HCT116 (cell line): ENCODE measurements around the gene ALCAM. TPM values are rescaled to one million over a fixed set of nuclear protein-coding genes. Genes with fewer than 3 reads are reported as not detected.

Source experiments
- ATAC-seq: fragments of 200-7000 bp; cut with Tn5 transposase; 2 replicates; pipeline ENCODE4 v1.9.1; 2020; ENCODE audit warnings: mild to moderate bottlenecking, moderate library complexity
- BruUV-seq: library from RNA; stranded (reverse); fragments of 400-500 nt; replicated peaks from 2 replicates; lab custom pipeline; 2021; lab: Mats Ljungman, UMichigan
- CTCF ChIA-PET: fragments of 300-600 bp; sonication (Branson Sonifier 250); formaldehyde crosslinking; loops from one replicate; lab custom pipeline; 2021; ENCODE audit warnings: antibody characterized with exemption; lab: Charles Lee
- POLR2A ChIA-PET: fragments of 300-600, 350-600 bp; sonication (Branson Sonifier 250); formaldehyde crosslinking; loops from one replicate; lab custom pipeline; 2021; ENCODE audit warnings: antibody characterized with exemption; lab: Charles Lee
- RAD21 ChIA-PET, 2 experiments: fragments of 300-600 bp; sonication (Branson Sonifier 250); formaldehyde crosslinking; loops; one replicate each; lab custom pipeline; 2023; ENCODE audit warnings: low total read pairs in 2 of 2; ENCODE audit not compliant: uncharacterized antibody in 2 of 2, unreplicated experiment in 2 of 2, low non-redundant PET in 1 of 2; lab: Charles Lee
- DNase-seq: peaks from one replicate; pipeline ENCODE4 v3.0.0-alpha.2; 2010; ENCODE audit warnings: low read depth, low spot score
- H2AFZ ChIP-seq: fragments of 200-600 bp; shearing (Covaris generic), sonication (generic); 2 replicates; pipeline ENCODE4 v1.6.1; 2017; ENCODE audit warnings: low read depth, mixed run types, mixed read lengths, antibody characterized with exemption, low read length; ENCODE audit not compliant: poor library complexity, severe bottlenecking
- H3K27ac ChIP-seq: 2 replicates; pipeline ENCODE4 v1.5.1; 2012; ENCODE audit warnings: low read depth, low read length
- H3K27me3 ChIP-seq: fragments of 200-600 bp; sonication (generic); 2 replicates; pipeline ENCODE4 v1.6.1; 2016; ENCODE audit warnings: mixed run types, low read length, mixed read lengths; ENCODE audit not compliant: insufficient read depth
- H3K36me3 ChIP-seq, 2 experiments: fragments of 200-500 bp in 1 of 2; fragments of 200-600 bp in 1 of 2; sonication (Bioruptor generic) in 1 of 2; sonication (generic) in 1 of 2; 2 replicates each; pipeline versions ENCODE4 v1.5.1 to v1.6.1; 2014 to 2016; ENCODE audit warnings: low read length in 2 of 2, inconsistent platforms in 1 of 2, mixed read lengths in 1 of 2, mixed run types in 1 of 2; ENCODE audit not compliant: insufficient read depth in 2 of 2, control insufficient read depth in 1 of 2
- H3K4me1 ChIP-seq, 2 experiments: fragments of 200-600 bp in 1 of 2; sonication (generic) in 1 of 2; 2 replicates each; pipeline versions ENCODE4 v1.5.1 to v1.6.1; 2012 to 2017; ENCODE audit warnings: low read length in 2 of 2, inconsistent platforms in 1 of 2, mild to moderate bottlenecking in 1 of 2, mixed read lengths in 1 of 2, mixed run types in 1 of 2, moderate library complexity in 1 of 2; ENCODE audit not compliant: insufficient read depth in 2 of 2, control insufficient read depth in 1 of 2
- H3K4me2 ChIP-seq: fragments of 200-600 bp; sonication (generic); 2 replicates; pipeline ENCODE4 v1.6.1; 2017; ENCODE audit warnings: mixed run types, low read length, mixed read lengths
- H3K4me3 ChIP-seq, 2 experiments: fragments of 200-600 bp in 1 of 2; sonication (generic) in 1 of 2; replicated peaks in 1 of 2; 2 replicates each; pipeline ENCODE4 v1.5.1; 2011 to 2016; ENCODE audit warnings: low read length in 2 of 2, control low read depth in 1 of 2, low read depth in 1 of 2, mild to moderate bottlenecking in 1 of 2, mixed read lengths in 1 of 2, mixed run types in 1 of 2
- H3K79me2 ChIP-seq: fragments of 200-600 bp; sonication (generic); 2 replicates; pipeline ENCODE4 v1.6.1; 2017; ENCODE audit warnings: mild to moderate bottlenecking, mixed run types, low read length, moderate library complexity, mixed read lengths; ENCODE audit not compliant: insufficient read depth
- H3K9ac ChIP-seq: fragments of 200-600 bp; sonication (generic); 2 replicates; pipeline ENCODE4 v1.6.1; 2016; ENCODE audit warnings: low read length, mixed read lengths
- H3K9me2 ChIP-seq: fragments of 200-600 bp; sonication (generic), shearing (Covaris generic); 2 replicates; pipeline ENCODE4 v1.6.1; 2017; ENCODE audit warnings: mixed run types, mild to moderate bottlenecking, moderate library complexity; ENCODE audit not compliant: insufficient read depth
- H3K9me3 ChIP-seq, 2 experiments: fragments of 200-500 bp in 1 of 2; fragments of 200-600 bp in 1 of 2; sonication (Bioruptor generic) in 1 of 2; sonication (generic) in 1 of 2; 2 replicates each; pipeline ENCODE4 v1.6.1; 2014 to 2017; ENCODE audit warnings: low read length in 2 of 2, mixed read lengths in 2 of 2, inconsistent platforms in 1 of 2, low read depth in 1 of 2, mild to moderate bottlenecking in 1 of 2, mixed run types in 1 of 2, moderate library complexity in 1 of 2; ENCODE audit not compliant: control insufficient read depth in 1 of 2, insufficient read depth in 1 of 2
- H4K20me1 ChIP-seq: fragments of 200-600 bp; sonication (generic), shearing (Covaris generic); 2 replicates; pipeline ENCODE4 v1.6.1; 2017; ENCODE audit warnings: mixed run types, mild to moderate bottlenecking, moderate library complexity; ENCODE audit not compliant: insufficient read depth
- EGR1 ChIP-seq: IDR thresholded peaks from 2 replicates; pipeline ENCODE4 v1.6.1; 2012; ENCODE audit warnings: low read depth
- EZH2 ChIP-seq: fragments of 200-600 bp; sonication (generic); IDR thresholded peaks from 2 replicates; pipeline ENCODE4 v1.6.1; 2017; ENCODE audit warnings: antibody characterized with exemption, mixed run types
- JUND ChIP-seq: IDR thresholded peaks from 2 replicates; pipeline ENCODE4 v1.6.1; 2012
- POLR2A ChIP-seq: IDR thresholded peaks from 2 replicates; pipeline ENCODE4 v1.7.0; 2011; ENCODE audit warnings: borderline replicate concordance; ENCODE audit not compliant: insufficient read depth, insufficient read length; ENCODE audit errors: extremely low read depth
- RAD21 ChIP-seq: IDR thresholded peaks from 2 replicates; pipeline ENCODE4 v1.6.1; 2012; ENCODE audit warnings: low read depth, mild to moderate bottlenecking
- SIN3A ChIP-seq: IDR thresholded peaks from 2 replicates; pipeline ENCODE4 v1.6.1; 2012; ENCODE audit warnings: low read depth
- SRF ChIP-seq: IDR thresholded peaks from 2 replicates; pipeline ENCODE4 v1.6.1; 2012; ENCODE audit warnings: low read depth
- TCF7L2 ChIP-seq: IDR thresholded peaks from 2 replicates; pipeline ENCODE4 v1.7.0; 2011; ENCODE audit warnings: borderline replicate concordance, inconsistent platforms; ENCODE audit not compliant: insufficient read depth, insufficient read length; ENCODE audit errors: extremely low read depth
- ZFX ChIP-seq: fragments of 450-650 bp; IDR thresholded peaks from 2 replicates; pipeline ENCODE4 v1.6.1; 2017
- ZNF274 ChIP-seq: fragments of 200-500 bp; sonication (Bioruptor generic); IDR thresholded peaks from 2 replicates; pipeline ENCODE4 v1.6.1; 2014; ENCODE audit warnings: mild to moderate bottlenecking, low read depth, low read length, inconsistent platforms
- intact Hi-C: fragments of 100-400 bp; cut with micrococcal nuclease; formaldehyde crosslinking; loops from 2 replicates; pipeline ENCODE4 v1.10.0; 2022
- total RNA-seq: library from RNA; stranded (reverse); gene quantifications from one replicate; pipeline ENCODE4 v1.2.1, GENCODE V29; 2021; ENCODE audit not compliant: unreplicated experiment
- TF ChIP-seq, protein P1 (sequence below): IDR thresholded peaks from 2 replicates; pipeline ENCODE4 v1.6.1; 2011; ENCODE audit warnings: mild to moderate bottlenecking, low read length, moderate library complexity; ENCODE audit not compliant: insufficient replicate concordance; ENCODE audit errors: extremely low read depth
- TF ChIP-seq, protein P2 (sequence below), 3 experiments: fragments of 200-600 bp in 1 of 3; sonication (generic) in 1 of 3; IDR thresholded peaks in 2 of 3; conservative IDR thresholded peaks in 1 of 3; 2 replicates each; pipeline ENCODE4 v1.5.1; 2012 to 2017; ENCODE audit warnings: low read depth in 2 of 3, low read length in 2 of 3, antibody characterized with exemption in 1 of 3, borderline replicate concordance in 1 of 3, control low read depth in 1 of 3, mild to moderate bottlenecking in 1 of 3, mixed read lengths in 1 of 3, mixed run types in 1 of 3, moderate library complexity in 1 of 3; ENCODE audit not compliant: insufficient read depth in 1 of 3

ALCAM gene
- total RNA-seq, 1 experiment from 2014 or later, result 56.7 TPM

DNA sequence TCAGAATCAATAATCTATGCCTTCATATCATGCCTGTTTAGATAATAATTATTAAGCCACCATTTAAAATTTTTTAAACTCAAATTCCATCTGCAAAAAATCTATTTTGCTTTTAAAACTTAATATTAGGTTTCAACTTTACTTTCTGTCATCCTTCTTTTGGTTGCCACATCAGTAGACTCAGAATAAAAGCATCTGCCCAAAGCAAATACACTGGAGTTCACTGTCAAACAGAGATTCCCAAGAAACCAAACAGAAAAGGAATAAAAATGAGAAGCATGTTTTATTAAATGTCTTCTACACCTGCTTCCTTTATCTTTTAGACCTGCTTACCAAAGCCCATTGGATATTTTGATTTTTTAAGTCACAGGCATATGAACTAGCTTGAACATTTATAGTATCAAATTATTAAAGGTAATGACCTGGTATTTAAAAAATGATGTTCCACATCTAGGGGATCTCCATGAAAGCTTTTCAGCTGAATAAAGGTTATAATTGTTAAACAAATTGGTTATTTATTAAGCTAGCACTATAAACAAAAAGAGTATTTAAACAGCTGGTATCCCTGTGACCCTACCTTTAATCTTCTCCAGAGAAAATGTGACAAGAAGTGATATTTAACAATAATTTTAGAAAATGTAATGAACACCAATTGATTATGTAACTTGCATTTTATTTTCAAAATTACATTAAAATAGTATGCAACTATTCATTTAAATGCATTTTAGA lies 62.5 kb downstream of the ALCAM start:
- Histone ChIP-seq H3K27me3 (no peaks in the 10 kb centered on the region), H3K27ac (no peak overlapping the region), H3K9ac (no peak overlapping the region), H3K36me3 (no peaks in the 10 kb centered on the region), H3K9me3 (no peaks in the 10 kb centered on the region), H3K9me2 (no peaks in the 10 kb centered on the region), H2AFZ (no peak overlapping the region), H3K4me1 (no peaks in the 10 kb centered on the region), H3K4me2 (no peak overlapping the region), H3K4me3 (no peak overlapping the region), H4K20me1 (no peaks in the 10 kb centered on the region), H3K79me2 (peaks cover 19% of the 10 kb centered on the region)
- BruUV-seq, result no TSS peak
- no peak for TF ChIP-seq TCF7L2
- TF ChIP-seq JUND, result no peak
- no peak for TF ChIP-seq EGR1
- POLR2A ChIA-PET, result no interaction called here
- CTCF ChIA-PET, result no interaction called here
- DNase-seq (no peak), ATAC-seq (no peak)
- intact Hi-C loops, result no loop called here
- RAD21 ChIA-PET, result no interaction called here

DNA sequence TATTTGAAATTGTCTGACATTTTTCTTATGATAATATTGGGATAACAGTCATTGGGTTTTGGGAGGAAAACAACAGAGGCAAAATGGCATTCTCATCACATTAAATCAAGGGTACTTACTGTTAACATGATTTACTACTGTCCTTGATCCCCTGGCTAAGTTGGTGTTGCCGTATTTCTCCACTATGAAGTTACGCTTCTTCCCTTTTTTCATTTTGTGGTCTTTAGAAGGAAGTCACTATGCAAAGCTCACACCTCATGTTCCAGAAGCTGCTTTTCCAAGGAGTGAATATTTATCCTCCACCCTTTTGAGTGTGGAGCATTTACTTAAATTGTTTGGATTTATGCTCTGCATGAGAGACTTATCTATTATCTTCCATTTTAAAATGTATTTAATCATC lies 63.7 kb downstream of the ALCAM start:
- Histone ChIP-seq H3K36me3 (no peaks in the 10 kb centered on the region), H3K79me2 (peaks cover 9% of the 10 kb centered on the region)

More for the DNA sequence above, 63.7 kb downstream of the ALCAM start:
- Histone ChIP-seq H2AFZ (no peak overlapping the region), H3K4me2 (no peak overlapping the region), H3K27ac (no peak overlapping the region), H4K20me1 (no peaks in the 10 kb centered on the region), H3K27me3 (no peaks in the 10 kb centered on the region), H3K9me2 (no peaks in the 10 kb centered on the region), H3K4me3 (no peak overlapping the region), H3K4me1 (no peaks in the 10 kb centered on the region), H3K9ac (no peak overlapping the region), H3K9me3 (no peaks in the 10 kb centered on the region)
- no TSS peak for BruUV-seq
- ChIA-PET CTCF (no interaction called here), POLR2A (no interaction called here), RAD21 (no interaction called here)
- intact Hi-C loops, result no loop called here
- TF ChIP-seq, protein P1, sequence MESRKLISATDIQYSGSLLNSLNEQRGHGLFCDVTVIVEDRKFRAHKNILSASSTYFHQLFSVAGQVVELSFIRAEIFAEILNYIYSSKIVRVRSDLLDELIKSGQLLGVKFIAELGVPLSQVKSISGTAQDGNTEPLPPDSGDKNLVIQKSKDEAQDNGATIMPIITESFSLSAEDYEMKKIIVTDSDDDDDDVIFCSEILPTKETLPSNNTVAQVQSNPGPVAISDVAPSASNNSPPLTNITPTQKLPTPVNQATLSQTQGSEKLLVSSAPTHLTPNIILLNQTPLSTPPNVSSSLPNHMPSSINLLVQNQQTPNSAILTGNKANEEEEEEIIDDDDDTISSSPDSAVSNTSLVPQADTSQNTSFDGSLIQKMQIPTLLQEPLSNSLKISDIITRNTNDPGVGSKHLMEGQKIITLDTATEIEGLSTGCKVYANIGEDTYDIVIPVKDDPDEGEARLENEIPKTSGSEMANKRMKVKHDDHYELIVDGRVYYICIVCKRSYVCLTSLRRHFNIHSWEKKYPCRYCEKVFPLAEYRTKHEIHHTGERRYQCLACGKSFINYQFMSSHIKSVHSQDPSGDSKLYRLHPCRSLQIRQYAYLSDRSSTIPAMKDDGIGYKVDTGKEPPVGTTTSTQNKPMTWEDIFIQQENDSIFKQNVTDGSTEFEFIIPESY, result no peak
- TF ChIP-seq ZFX (no peak), SRF (no peak), POLR2A (no peak), ZNF274 (no peak), EZH2 (no peak), SIN3A (no peak), EGR1 (no peak), TCF7L2 (no peak), RAD21 (no peak)
- TF ChIP-seq, protein P2, sequence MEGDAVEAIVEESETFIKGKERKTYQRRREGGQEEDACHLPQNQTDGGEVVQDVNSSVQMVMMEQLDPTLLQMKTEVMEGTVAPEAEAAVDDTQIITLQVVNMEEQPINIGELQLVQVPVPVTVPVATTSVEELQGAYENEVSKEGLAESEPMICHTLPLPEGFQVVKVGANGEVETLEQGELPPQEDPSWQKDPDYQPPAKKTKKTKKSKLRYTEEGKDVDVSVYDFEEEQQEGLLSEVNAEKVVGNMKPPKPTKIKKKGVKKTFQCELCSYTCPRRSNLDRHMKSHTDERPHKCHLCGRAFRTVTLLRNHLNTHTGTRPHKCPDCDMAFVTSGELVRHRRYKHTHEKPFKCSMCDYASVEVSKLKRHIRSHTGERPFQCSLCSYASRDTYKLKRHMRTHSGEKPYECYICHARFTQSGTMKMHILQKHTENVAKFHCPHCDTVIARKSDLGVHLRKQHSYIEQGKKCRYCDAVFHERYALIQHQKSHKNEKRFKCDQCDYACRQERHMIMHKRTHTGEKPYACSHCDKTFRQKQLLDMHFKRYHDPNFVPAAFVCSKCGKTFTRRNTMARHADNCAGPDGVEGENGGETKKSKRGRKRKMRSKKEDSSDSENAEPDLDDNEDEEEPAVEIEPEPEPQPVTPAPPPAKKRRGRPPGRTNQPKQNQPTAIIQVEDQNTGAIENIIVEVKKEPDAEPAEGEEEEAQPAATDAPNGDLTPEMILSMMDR (IDR thresholded peaks at IDR 0.05 in 2 of 3, conservative IDR thresholded peaks at IDR 0.05 in 1 of 3; ENCODE audit: borderline replicate concordance in 1 of 3, insufficient read depth in 1 of 3, low read depth in 2 of 3, low read length in 2 of 3), result no peak
- ATAC-seq, result no peak
- no peak for DNase-seq
